ENCODE measurements around the gene SHH. TPM values are rescaled to one million over a fixed set of nuclear protein-coding genes. Genes with fewer than 3 reads are reported as not detected.
A peak's percentile ranks its signal among the peaks of the same experiment; 100 is the strongest.

The SHH gene
- total RNA-seq, 3 donors from 2014 or later (not counting 1 experiment from before 2014, with no cell fraction given): not detected

DNA sequence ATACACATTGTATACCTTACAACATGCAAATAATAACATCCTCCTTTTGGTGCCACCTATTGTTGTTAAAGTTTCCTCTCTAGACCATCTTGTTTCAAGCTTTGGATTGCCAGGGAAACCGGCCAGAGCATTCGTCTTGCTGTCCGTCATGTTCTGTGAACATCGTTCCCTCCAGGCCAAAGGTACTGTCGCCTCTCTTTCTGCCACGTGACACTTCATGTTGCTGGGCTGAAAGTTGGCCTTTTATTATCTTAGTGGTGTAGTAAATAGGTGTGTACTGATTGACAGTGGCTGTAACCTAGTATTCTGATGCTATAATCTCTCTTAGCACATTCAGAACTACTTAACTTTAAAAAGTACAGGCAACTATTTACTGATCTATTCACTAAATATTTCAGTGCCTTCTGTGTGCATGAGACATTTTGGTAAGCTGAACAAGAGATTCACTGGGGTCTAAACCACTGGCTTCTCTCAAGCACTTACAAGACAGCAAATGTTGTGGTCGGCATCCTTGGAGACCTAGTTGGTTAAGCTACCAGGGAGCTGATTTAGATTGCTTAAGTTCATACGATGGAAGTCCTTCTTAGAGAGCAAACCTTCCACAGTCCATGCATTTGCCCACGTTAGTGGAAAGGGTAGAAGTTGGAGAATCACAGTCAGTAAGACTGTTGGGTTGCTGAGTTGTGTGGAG is 52.4 kb downstream of the SHH start:
- H3K27me3 Mint-ChIP-seq (ENCODE audit: low read depth in 2 of 2): no peaks in the 10 kb centered on the region
- ATAC-seq (no peak), DNase-seq (no peak)
- no peak overlapping the region for H3K27ac Mint-ChIP-seq
- TF ChIP-seq, protein P1, sequence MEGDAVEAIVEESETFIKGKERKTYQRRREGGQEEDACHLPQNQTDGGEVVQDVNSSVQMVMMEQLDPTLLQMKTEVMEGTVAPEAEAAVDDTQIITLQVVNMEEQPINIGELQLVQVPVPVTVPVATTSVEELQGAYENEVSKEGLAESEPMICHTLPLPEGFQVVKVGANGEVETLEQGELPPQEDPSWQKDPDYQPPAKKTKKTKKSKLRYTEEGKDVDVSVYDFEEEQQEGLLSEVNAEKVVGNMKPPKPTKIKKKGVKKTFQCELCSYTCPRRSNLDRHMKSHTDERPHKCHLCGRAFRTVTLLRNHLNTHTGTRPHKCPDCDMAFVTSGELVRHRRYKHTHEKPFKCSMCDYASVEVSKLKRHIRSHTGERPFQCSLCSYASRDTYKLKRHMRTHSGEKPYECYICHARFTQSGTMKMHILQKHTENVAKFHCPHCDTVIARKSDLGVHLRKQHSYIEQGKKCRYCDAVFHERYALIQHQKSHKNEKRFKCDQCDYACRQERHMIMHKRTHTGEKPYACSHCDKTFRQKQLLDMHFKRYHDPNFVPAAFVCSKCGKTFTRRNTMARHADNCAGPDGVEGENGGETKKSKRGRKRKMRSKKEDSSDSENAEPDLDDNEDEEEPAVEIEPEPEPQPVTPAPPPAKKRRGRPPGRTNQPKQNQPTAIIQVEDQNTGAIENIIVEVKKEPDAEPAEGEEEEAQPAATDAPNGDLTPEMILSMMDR (IDR thresholded peaks at IDR 0.05): no peak
- H3K9me3 Mint-ChIP-seq: no peaks in the 10 kb centered on the region
- no peaks in the 10 kb centered on the region for H3K9me3 ChIP-seq (ENCODE audit: control insufficient read depth, insufficient read depth, low read length)
- no peaks in the 10 kb centered on the region for H3K36me3 Mint-ChIP-seq
- H3K4me3 ChIP-seq (ENCODE audit: low read length): no peak overlapping the region
- H3K4me1 ChIP-seq (ENCODE audit: control insufficient read depth, insufficient read depth, low read length): peaks cover 35% of the 10 kb centered on the region
- no peak overlapping the region for H3K4me3 Mint-ChIP-seq
- H3K27ac ChIP-seq (ENCODE audit: low read length): no peak overlapping the region
- H3K36me3 ChIP-seq (ENCODE audit: control insufficient read depth, insufficient read depth, low read length): peaks cover 6% of the 10 kb centered on the region
- no peaks in the 10 kb centered on the region for H3K27me3 ChIP-seq (ENCODE audit: control insufficient read depth, insufficient read depth, low read length)
- 97% methylated on average over 8 of the region's 9 CpGs for WGBS (ENCODE audit: insufficient coverage)
- H3K4me1 Mint-ChIP-seq: peaks cover 64 to 69% of the 10 kb centered on the region in 2 donors
- intact Hi-C loops (cut with micrococcal nuclease): loop anchor here (5.0 to 10.0 kb wide), 2 partner anchors 33 to 385 kb away; no protein-coding TSS in a partner anchor

- peaks cover 6% of the 10 kb centered on the region for H3K36me3 ChIP-seq (ENCODE audit: control insufficient read depth, insufficient read depth, low read length)
Measured at GRCh38 chr7:155758348-155758747, 53.9 kb downstream of the SHH start.

GRCh38 chr7:155756322-155756721 is 55.9 kb downstream of the SHH start:
- peaks cover 20% of the 10 kb centered on the region for H3K4me1 ChIP-seq (ENCODE audit: control insufficient read depth, insufficient read depth, low read length)
- no peaks in the 10 kb centered on the region for H3K9me3 ChIP-seq (ENCODE audit: control insufficient read depth, insufficient read depth, low read length)
- no peaks in the 10 kb centered on the region for H3K27me3 ChIP-seq (ENCODE audit: control insufficient read depth, insufficient read depth, low read length)
- H3K4me3 ChIP-seq (ENCODE audit: low read length): no peak overlapping the region
- no peak for DNase-seq
- intact Hi-C loops (cut with micrococcal nuclease): no loop called here
- Mint-ChIP-seq H3K4me3 (no peak overlapping the region), H3K4me1 (peaks cover 64 to 69% of the 10 kb centered on the region in 2 donors), H3K27me3 (ENCODE audit: low read depth in 2 of 2) (no peaks in the 10 kb centered on the region), H3K36me3 (no peaks in the 10 kb centered on the region), H3K27ac (peak overlapping the region; percentile 14 to 38), H3K9me3 (no peaks in the 10 kb centered on the region)
- TF ChIP-seq, protein P1 (IDR thresholded peaks at IDR 0.05): no peak
- H3K36me3 ChIP-seq (ENCODE audit: control insufficient read depth, insufficient read depth, low read length): peaks cover 9% of the 10 kb centered on the region
- ATAC-seq: no peak
- 77% methylated on average over 9 of the region's 9 CpGs for WGBS (ENCODE audit: insufficient coverage)
- H3K27ac ChIP-seq (ENCODE audit: low read length): no peak overlapping the region

More at GRCh38 chr7:155758348-155758747, 53.9 kb downstream of the SHH start:
- Histone ChIP-seq H3K27ac (ENCODE audit: low read length) (no peak overlapping the region), H3K4me3 (ENCODE audit: low read length) (no peak overlapping the region), H3K4me1 (ENCODE audit: control insufficient read depth, insufficient read depth, low read length) (peaks cover 28% of the 10 kb centered on the region), H3K27me3 (ENCODE audit: control insufficient read depth, insufficient read depth, low read length) (no peaks in the 10 kb centered on the region), H3K9me3 (ENCODE audit: control insufficient read depth, insufficient read depth, low read length) (no peaks in the 10 kb centered on the region)
- no peak overlapping the region for H3K4me3 Mint-ChIP-seq
- intact Hi-C loops (cut with micrococcal nuclease): no loop called here
- H3K27ac Mint-ChIP-seq: no peak overlapping the region
- H3K4me1 Mint-ChIP-seq: peaks cover 64 to 69% of the 10 kb centered on the region in 2 donors
- H3K9me3 Mint-ChIP-seq: no peaks in the 10 kb centered on the region
- H3K36me3 Mint-ChIP-seq: no peaks in the 10 kb centered on the region
- ATAC-seq (no peak), DNase-seq (no peak)
- TF ChIP-seq, protein P1 (IDR thresholded peaks at IDR 0.05): no peak
- no peaks in the 10 kb centered on the region for H3K27me3 Mint-ChIP-seq (ENCODE audit: low read depth in 2 of 2)
- WGBS (ENCODE audit: insufficient coverage): 98% methylated on average over 10 of the region's 10 CpGs

Measured in natural killer cell (primary cell).